ENCODE results near the gene FAM107B.

The FAM107B gene

GRCh38 chr10:14779001-14779651 is 4.4 kb upstream of the FAM107B start:
- DNase-seq (ENCODE audit: low read depth in 1 of 2, low spot score in 1 of 2): no peak

GRCh38 chr10:14776546-14776945 is 1.8 kb upstream of the FAM107B start:
- DNase-seq (ENCODE audit: low read depth in 1 of 2, low spot score in 1 of 2): no peak

- no peak for DNase-seq (ENCODE audit: low read depth in 1 of 2, low spot score in 1 of 2)
Observed at GRCh38 chr10:14775656-14776055, 959 bp upstream of the FAM107B start.

GRCh38 chr10:14774214-14774580 is 500 bp downstream of the FAM107B start:
- no peak for DNase-seq (ENCODE audit: low read depth in 1 of 2, low spot score in 1 of 2)

GRCh38 chr10:14773551-14774213 is 1.0 kb downstream of the FAM107B start:
- DNase-seq (ENCODE audit: low read depth in 1 of 2, low spot score in 1 of 2): no peak

GRCh38 chr10:14772399-14772798 is 2.3 kb downstream of the FAM107B start:
- no peak for DNase-seq (ENCODE audit: low read depth in 1 of 2, low spot score in 1 of 2)

GRCh38 chr10:14770927-14771326 is 3.8 kb downstream of the FAM107B start:
- no peak for DNase-seq (ENCODE audit: low read depth in 1 of 2, low spot score in 1 of 2)

- DNase-seq (ENCODE audit: low read depth in 1 of 2, low spot score in 1 of 2): no peak
Observed at GRCh38 chr10:14761372-14761771, 13.3 kb downstream of the FAM107B start.

GRCh38 chr10:14758994-14759664 is 15.6 kb downstream of the FAM107B start:
- DNase-seq (ENCODE audit: low read depth in 1 of 2, low spot score in 1 of 2): no peak

GRCh38 chr10:14758451-14758850 is 16.2 kb downstream of the FAM107B start:
- no peak for DNase-seq (ENCODE audit: low read depth in 1 of 2, low spot score in 1 of 2)

- no peak for DNase-seq (ENCODE audit: low read depth in 1 of 2, low spot score in 1 of 2)
Observed at GRCh38 chr10:14757986-14758385, 16.7 kb downstream of the FAM107B start.

- DNase-seq (ENCODE audit: low read depth in 1 of 2, low spot score in 1 of 2): no peak
Observed at GRCh38 chr10:14757394-14757793, 17.3 kb downstream of the FAM107B start.

- no peak for DNase-seq (ENCODE audit: low read depth in 1 of 2, low spot score in 1 of 2)
Observed at GRCh38 chr10:14753441-14753840, 21.3 kb downstream of the FAM107B start.

GRCh38 chr10:14751921-14752320 is 22.8 kb downstream of the FAM107B start:
- no peak for DNase-seq (ENCODE audit: low read depth in 1 of 2, low spot score in 1 of 2)

GRCh38 chr10:14751014-14751896 is 23.4 kb downstream of the FAM107B start:
- no peak for DNase-seq (ENCODE audit: low read depth in 1 of 2, low spot score in 1 of 2)

- DNase-seq (ENCODE audit: low read depth in 1 of 2, low spot score in 1 of 2): no peak
Observed at GRCh38 chr10:14749070-14749809, 25.5 kb downstream of the FAM107B start.

- no peak for DNase-seq (ENCODE audit: low read depth in 1 of 2, low spot score in 1 of 2)
Observed at GRCh38 chr10:14748441-14748840, 26.3 kb downstream of the FAM107B start.

GRCh38 chr10:14742815-14743214 is 31.9 kb downstream of the FAM107B start:
- DNase-seq (ENCODE audit: low read depth in 1 of 2, low spot score in 1 of 2): no peak

- no peak for DNase-seq (ENCODE audit: low read depth in 1 of 2, low spot score in 1 of 2)
Observed at GRCh38 chr10:14742382-14742781, 32.3 kb downstream of the FAM107B start.

- no peak for DNase-seq (ENCODE audit: low read depth in 1 of 2, low spot score in 1 of 2)
Observed at GRCh38 chr10:14740684-14741247, 33.9 kb downstream of the FAM107B start.

Data from stimulated activated CD4-positive, alpha-beta T cell treated with anti-CD3 and anti-CD28 coated beads, Interleukin-15, amount 100 ng/mL, for 1 hour (primary cell).